ENCODE results near the gene TSNAX. TPM values are rescaled to one million over a fixed set of nuclear protein-coding genes. Genes with fewer than 3 reads are reported as not detected.
A peak's percentile ranks its signal among the peaks of the same experiment; 100 is the strongest.

TSNAX gene
- polyA plus RNA-seq, 4 donors, result 16.2 to 36.7 (median 18.2) TPM

- Histone ChIP-seq H3K27ac (ENCODE audit: low read depth in 1 of 3, low read length in 2 of 3) (no peak overlapping the region), H3K27me3 (ENCODE audit: control insufficient read depth in 3 of 3, insufficient read depth in 3 of 3, low read length in 3 of 3) (no peaks in the 10 kb centered on the region), H3K4me3 (ENCODE audit: low read depth in 1 of 3, low read length in 3 of 3) (no peak overlapping the region), H3K4me1 (ENCODE audit: control insufficient read depth in 3 of 3, insufficient read depth in 2 of 3, low read depth in 1 of 3, low read length in 2 of 3) (peaks cover 0 to 2% (median 0%) of the 10 kb centered on the region in 3 donors), H3K36me3 (ENCODE audit: control insufficient read depth in 3 of 3, insufficient read depth in 2 of 3, low read depth in 1 of 3, low read length in 3 of 3) (no peaks in the 10 kb centered on the region), H3K9me3 (ENCODE audit: control insufficient read depth in 2 of 2, insufficient read depth in 1 of 2, low read depth in 1 of 2, low read length in 1 of 2) (no peaks in the 10 kb centered on the region)
- FAIRE-seq (no peak), DNase-seq (no peak)
- WGBS, 3 donors, result 94 to 99% (median 96%) methylated on average over 2 of the region's 2 CpGs
Observed at GRCh38 chr1:231522931-231523642, 5.4 kb upstream of the TSNAX start.

- 86 to 96% (median 95%) methylated on average over 2 of the region's 2 CpGs for WGBS, 3 donors
- FAIRE-seq (no peak), DNase-seq (no peak)
- no peak overlapping the region for H3K27ac ChIP-seq (ENCODE audit: low read depth in 1 of 3, low read length in 2 of 3)
- no peaks in the 10 kb centered on the region for H3K9me3 ChIP-seq (ENCODE audit: control insufficient read depth in 2 of 2, insufficient read depth in 1 of 2, low read depth in 1 of 2, low read length in 1 of 2)
- H3K4me1 ChIP-seq (ENCODE audit: control insufficient read depth in 3 of 3, insufficient read depth in 2 of 3, low read depth in 1 of 3, low read length in 2 of 3), result peaks cover 0 to 2% (median 0%) of the 10 kb centered on the region in 3 donors
- no peaks in the 10 kb centered on the region for H3K36me3 ChIP-seq (ENCODE audit: control insufficient read depth in 3 of 3, insufficient read depth in 2 of 3, low read depth in 1 of 3, low read length in 3 of 3)
- H3K4me3 ChIP-seq (ENCODE audit: low read depth in 1 of 3, low read length in 3 of 3), result no peak overlapping the region
- no peaks in the 10 kb centered on the region for H3K27me3 ChIP-seq (ENCODE audit: control insufficient read depth in 3 of 3, insufficient read depth in 3 of 3, low read length in 3 of 3)
Observed at GRCh38 chr1:231523816-231524215, 4.7 kb upstream of the TSNAX start.

- no peaks in the 10 kb centered on the region for H3K9me3 ChIP-seq (ENCODE audit: control insufficient read depth in 2 of 2, insufficient read depth in 1 of 2, low read depth in 1 of 2, low read length in 1 of 2)
- FAIRE-seq, result no peak
- H3K27ac ChIP-seq (ENCODE audit: low read depth in 1 of 3, low read length in 2 of 3), result no peak overlapping the region
- peaks cover 0 to 6% (median 2%) of the 10 kb centered on the region in 3 donors for H3K4me1 ChIP-seq (ENCODE audit: control insufficient read depth in 3 of 3, insufficient read depth in 2 of 3, low read depth in 1 of 3, low read length in 2 of 3)
- no peak overlapping the region for H3K4me3 ChIP-seq (ENCODE audit: low read depth in 1 of 3, low read length in 3 of 3)
- H3K36me3 ChIP-seq (ENCODE audit: control insufficient read depth in 3 of 3, insufficient read depth in 2 of 3, low read depth in 1 of 3, low read length in 3 of 3), result peaks cover 0 to 8% (median 0%) of the 10 kb centered on the region in 3 donors
- no peaks in the 10 kb centered on the region for H3K27me3 ChIP-seq (ENCODE audit: control insufficient read depth in 3 of 3, insufficient read depth in 3 of 3, low read length in 3 of 3)
- DNase-seq, result no peak
Observed at GRCh38 chr1:231526536-231526935, 1.9 kb upstream of the TSNAX start.

- no peaks in the 10 kb centered on the region for H3K27me3 ChIP-seq (ENCODE audit: control insufficient read depth in 3 of 3, insufficient read depth in 3 of 3, low read length in 3 of 3)
- H3K9me3 ChIP-seq (ENCODE audit: control insufficient read depth in 2 of 2, insufficient read depth in 1 of 2, low read depth in 1 of 2, low read length in 1 of 2), result no peaks in the 10 kb centered on the region
- peak overlapping the region; percentile 68 to 87 (median 85) for H3K4me3 ChIP-seq (ENCODE audit: low read depth in 1 of 3, low read length in 3 of 3)
- WGBS, 3 donors, result 38 to 51% (median 44%) methylated on average over 15 of the region's 15 CpGs
- FAIRE-seq (no peak), DNase-seq (no peak)
- peaks cover 0 to 6% (median 2%) of the 10 kb centered on the region in 3 donors for H3K4me1 ChIP-seq (ENCODE audit: control insufficient read depth in 3 of 3, insufficient read depth in 2 of 3, low read depth in 1 of 3, low read length in 2 of 3)
- peaks cover 0 to 15% (median 0%) of the 10 kb centered on the region in 3 donors for H3K36me3 ChIP-seq (ENCODE audit: control insufficient read depth in 3 of 3, insufficient read depth in 2 of 3, low read depth in 1 of 3, low read length in 3 of 3)
- peak overlapping the region in 2 of 3 donors; percentile 89 to 98 for H3K27ac ChIP-seq (ENCODE audit: low read depth in 1 of 3, low read length in 2 of 3)
Observed at GRCh38 chr1:231527586-231528171, 790 bp upstream of the TSNAX start.

GRCh38 chr1:231533240-231533639 lies 4.8 kb downstream of the TSNAX start:
- DNase-seq (no peak), FAIRE-seq (no peak)
- peaks cover 2 to 27% (median 4%) of the 10 kb centered on the region in 3 donors for H3K36me3 ChIP-seq (ENCODE audit: control insufficient read depth in 3 of 3, insufficient read depth in 2 of 3, low read depth in 1 of 3, low read length in 3 of 3)
- 94 to 96% (median 96%) methylated on average over 7 of the region's 7 CpGs for WGBS, 3 donors
- H3K4me3 ChIP-seq (ENCODE audit: low read depth in 1 of 3, low read length in 3 of 3), result no peak overlapping the region
- no peaks in the 10 kb centered on the region for H3K27me3 ChIP-seq (ENCODE audit: control insufficient read depth in 3 of 3, insufficient read depth in 3 of 3, low read length in 3 of 3)
- no peak overlapping the region for H3K27ac ChIP-seq (ENCODE audit: low read depth in 1 of 3, low read length in 2 of 3)
- H3K9me3 ChIP-seq (ENCODE audit: control insufficient read depth in 2 of 2, insufficient read depth in 1 of 2, low read depth in 1 of 2, low read length in 1 of 2), result no peaks in the 10 kb centered on the region
- peaks cover 0 to 4% (median 2%) of the 10 kb centered on the region in 3 donors for H3K4me1 ChIP-seq (ENCODE audit: control insufficient read depth in 3 of 3, insufficient read depth in 2 of 3, low read depth in 1 of 3, low read length in 2 of 3)

GRCh38 chr1:231534703-231535159 lies 6.3 kb downstream of the TSNAX start:
- peaks cover 0 to 1% of the 10 kb centered on the region in 2 donors for H3K9me3 ChIP-seq (ENCODE audit: control insufficient read depth in 2 of 2, insufficient read depth in 1 of 2, low read depth in 1 of 2, low read length in 1 of 2)
- peaks cover 2 to 31% (median 6%) of the 10 kb centered on the region in 3 donors for H3K36me3 ChIP-seq (ENCODE audit: control insufficient read depth in 3 of 3, insufficient read depth in 2 of 3, low read depth in 1 of 3, low read length in 3 of 3)
- H3K4me1 ChIP-seq (ENCODE audit: control insufficient read depth in 3 of 3, insufficient read depth in 2 of 3, low read depth in 1 of 3, low read length in 2 of 3), result peaks cover 0 to 4% (median 0%) of the 10 kb centered on the region in 3 donors
- no peaks in the 10 kb centered on the region for H3K27me3 ChIP-seq (ENCODE audit: control insufficient read depth in 3 of 3, insufficient read depth in 3 of 3, low read length in 3 of 3)
- FAIRE-seq (no peak), DNase-seq (no peak)
- no peak overlapping the region for H3K27ac ChIP-seq (ENCODE audit: low read depth in 1 of 3, low read length in 2 of 3)
- 73 to 81% (median 79%) methylated on average over 4 of the region's 4 CpGs for WGBS, 3 donors
- no peak overlapping the region for H3K4me3 ChIP-seq (ENCODE audit: low read depth in 1 of 3, low read length in 3 of 3)

- DNase-seq (no peak), FAIRE-seq (peak; percentile 30)
- no peaks in the 10 kb centered on the region for H3K27me3 ChIP-seq (ENCODE audit: control insufficient read depth in 3 of 3, insufficient read depth in 3 of 3, low read length in 3 of 3)
- no peak overlapping the region for H3K4me3 ChIP-seq (ENCODE audit: low read depth in 1 of 3, low read length in 3 of 3)
- 85 to 97% (median 89%) methylated on average over 2 of the region's 2 CpGs for WGBS, 3 donors
- peaks cover 2 to 26% (median 6%) of the 10 kb centered on the region in 3 donors for H3K36me3 ChIP-seq (ENCODE audit: control insufficient read depth in 3 of 3, insufficient read depth in 2 of 3, low read depth in 1 of 3, low read length in 3 of 3)
- H3K27ac ChIP-seq (ENCODE audit: low read depth in 1 of 3, low read length in 2 of 3), result no peak overlapping the region
- no peaks in the 10 kb centered on the region for H3K4me1 ChIP-seq (ENCODE audit: control insufficient read depth in 3 of 3, insufficient read depth in 2 of 3, low read depth in 1 of 3, low read length in 2 of 3)
- peaks cover 0 to 4% of the 10 kb centered on the region in 2 donors for H3K9me3 ChIP-seq (ENCODE audit: control insufficient read depth in 2 of 2, insufficient read depth in 1 of 2, low read depth in 1 of 2, low read length in 1 of 2)
Observed at GRCh38 chr1:231536099-231536498, 7.6 kb downstream of the TSNAX start.

- FAIRE-seq (no peak), DNase-seq (no peak)
- Histone ChIP-seq H3K9me3 (ENCODE audit: control insufficient read depth in 2 of 2, insufficient read depth in 1 of 2, low read depth in 1 of 2, low read length in 1 of 2) (peaks cover 0 to 4% of the 10 kb centered on the region in 2 donors), H3K36me3 (ENCODE audit: control insufficient read depth in 3 of 3, insufficient read depth in 2 of 3, low read depth in 1 of 3, low read length in 3 of 3) (peaks cover 2 to 18% (median 10%) of the 10 kb centered on the region in 3 donors), H3K4me3 (ENCODE audit: low read depth in 1 of 3, low read length in 3 of 3) (no peak overlapping the region), H3K4me1 (ENCODE audit: control insufficient read depth in 3 of 3, insufficient read depth in 2 of 3, low read depth in 1 of 3, low read length in 2 of 3) (no peaks in the 10 kb centered on the region), H3K27ac (ENCODE audit: low read depth in 1 of 3, low read length in 2 of 3) (no peak overlapping the region), H3K27me3 (ENCODE audit: control insufficient read depth in 3 of 3, insufficient read depth in 3 of 3, low read length in 3 of 3) (no peaks in the 10 kb centered on the region)
- 98 to 99% (median 99%) methylated on average over 3 of the region's 3 CpGs for WGBS, 3 donors
Observed at GRCh38 chr1:231540847-231541246, 12.4 kb downstream of the TSNAX start.

All from small intestine (tissue), 7 donors.